Activated naive CD8-positive, alpha-beta T cell treated with anti-CD3 and anti-CD28 coated beads for 36 hours (primary cell): ENCODE results near the gene ACP1. TPM values are rescaled to one million over a fixed set of nuclear protein-coding genes. Genes with fewer than 3 reads are reported as not detected.

ENCODE experiments used
- total RNA-seq, 2 experiments: library from RNA; stranded (reverse); gene quantifications; one replicate each; pipeline ENCODE4 v1.2.3, GENCODE V29; 2021

The ACP1 gene
- total RNA-seq, 2 experiments from 2014 or later = 170 to 172 TPM

Other genes starting within 250 kb of the ACP1 start
- gene FAM110C, start 218.4 kb upstream of the ACP1 start, total RNA-seq = under 1 TPM; 0.14 to 0.16 TPM
- gene SH3YL1, start 915 bp upstream of the ACP1 start, total RNA-seq = 10 to 100 TPM; 15.8 to 17.9 TPM
- not detected for gene ALKAL2, start 23.1 kb downstream of the ACP1 start, total RNA-seq